ENCODE results near the gene SUPT3H.
"Not testable (repeated sequence)": the region's sequence is repeated elsewhere in the genome, so short reads cannot be mapped to it uniquely, and the experiment has no call there.

SUPT3H gene

DNA sequence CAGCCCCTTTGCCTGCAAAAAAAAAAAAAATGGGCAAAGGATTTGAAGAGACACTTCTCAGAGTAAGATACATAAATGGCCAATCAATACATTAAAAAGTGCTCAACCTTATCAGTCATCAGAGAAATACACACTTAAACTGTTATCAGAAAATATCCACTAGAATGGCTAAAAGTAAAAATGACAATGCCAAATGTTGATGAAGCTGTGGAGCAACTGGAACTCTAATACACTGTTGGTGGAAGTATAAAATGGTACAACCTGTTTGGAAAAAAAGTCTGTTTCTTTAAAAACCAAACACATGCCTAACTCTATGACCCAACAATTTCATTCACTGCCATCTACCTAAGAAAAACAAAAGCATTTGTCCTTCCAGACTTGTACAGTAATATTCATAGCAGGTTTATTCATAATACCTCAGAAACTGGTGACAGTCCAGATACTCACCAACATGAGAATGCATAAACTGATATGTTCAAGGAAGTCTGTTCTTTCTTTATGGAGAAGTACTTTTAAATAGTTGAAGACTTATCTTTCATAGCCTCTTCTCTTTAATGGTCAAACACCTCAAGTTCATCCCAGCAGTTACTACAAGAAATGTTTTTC, 428.0 kb downstream of the SUPT3H start:
- no peak for DNase-seq (ENCODE audit: low spot score)

DNA sequence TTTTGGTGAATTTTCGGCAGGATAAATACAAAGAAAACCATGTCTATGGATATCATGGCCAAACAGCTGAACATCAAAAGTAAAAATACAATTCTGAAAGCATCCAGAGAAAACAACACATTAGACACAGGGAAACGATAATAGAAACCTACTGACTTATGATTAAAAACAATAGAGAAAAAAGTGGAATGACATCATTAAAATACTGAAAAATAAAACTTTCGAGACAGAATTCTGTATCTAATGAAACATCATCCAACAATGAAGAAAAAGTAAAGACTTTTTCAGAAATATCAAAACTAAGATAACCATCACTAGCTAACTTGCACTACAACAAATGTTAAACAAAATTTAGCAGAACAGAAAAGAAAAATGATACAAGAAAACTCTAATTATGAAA, 434.2 kb downstream of the SUPT3H start:
- DNase-seq (ENCODE audit: low spot score) = no peak

DNA sequence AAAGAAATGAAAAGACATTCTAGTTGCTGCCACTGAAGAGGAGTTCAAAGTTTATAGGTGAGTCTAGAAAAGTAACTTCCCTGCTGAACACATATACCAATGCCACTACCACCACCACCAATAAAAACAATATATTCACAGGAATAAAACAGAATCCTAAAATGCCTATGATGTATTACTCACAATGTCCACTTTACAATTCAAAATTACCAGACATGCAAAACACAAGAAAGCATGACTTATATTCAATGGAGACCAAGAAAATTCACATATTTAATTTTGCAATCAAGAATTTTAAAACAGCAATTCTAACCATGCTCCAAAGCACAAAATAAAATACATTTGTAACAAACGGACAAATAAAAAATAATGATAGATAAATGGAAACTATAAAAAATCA, 434.9 kb downstream of the SUPT3H start:
- no peak for DNase-seq (ENCODE audit: low spot score)

DNA sequence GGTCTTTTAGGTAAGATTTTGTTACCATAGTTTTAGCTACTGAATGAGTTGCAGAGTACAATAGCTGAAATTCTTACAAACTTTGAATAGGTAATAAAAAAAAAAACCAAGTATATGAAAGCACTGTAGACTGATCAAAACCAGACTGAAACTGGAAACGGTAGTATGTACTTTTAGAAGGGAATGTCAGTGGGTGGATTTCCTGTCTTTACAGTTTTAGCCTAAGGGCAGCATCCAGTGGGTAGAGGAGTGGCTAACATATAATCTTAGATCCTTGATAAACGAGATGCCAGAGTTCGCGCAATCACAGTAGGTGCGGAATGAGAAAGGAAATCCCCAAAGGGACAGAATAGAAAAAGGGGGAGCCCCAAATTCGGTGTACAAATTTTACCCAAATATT, 435.5 kb downstream of the SUPT3H start:
- no peak for DNase-seq (ENCODE audit: low spot score)

DNA sequence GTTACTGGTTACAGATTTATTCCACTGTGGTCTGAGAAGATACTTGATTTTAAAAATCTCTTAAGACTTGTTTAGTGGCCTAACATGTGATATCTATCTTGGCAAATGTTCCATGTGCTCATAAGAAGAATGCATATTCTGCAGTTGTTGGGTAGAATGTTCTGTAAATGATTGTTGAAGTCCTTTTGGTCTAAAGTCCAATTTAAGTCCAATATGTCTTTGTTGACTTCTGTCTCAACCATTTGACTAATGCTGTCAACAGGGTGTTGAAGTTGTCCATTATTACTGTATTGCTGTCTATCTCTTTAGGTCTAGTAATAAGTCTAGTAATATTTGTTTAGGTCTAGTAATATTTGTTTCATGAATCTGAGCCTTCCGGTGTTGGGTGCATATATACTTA, 437.4 kb downstream of the SUPT3H start:
- DNase-seq (ENCODE audit: low spot score) = no peak

DNA sequence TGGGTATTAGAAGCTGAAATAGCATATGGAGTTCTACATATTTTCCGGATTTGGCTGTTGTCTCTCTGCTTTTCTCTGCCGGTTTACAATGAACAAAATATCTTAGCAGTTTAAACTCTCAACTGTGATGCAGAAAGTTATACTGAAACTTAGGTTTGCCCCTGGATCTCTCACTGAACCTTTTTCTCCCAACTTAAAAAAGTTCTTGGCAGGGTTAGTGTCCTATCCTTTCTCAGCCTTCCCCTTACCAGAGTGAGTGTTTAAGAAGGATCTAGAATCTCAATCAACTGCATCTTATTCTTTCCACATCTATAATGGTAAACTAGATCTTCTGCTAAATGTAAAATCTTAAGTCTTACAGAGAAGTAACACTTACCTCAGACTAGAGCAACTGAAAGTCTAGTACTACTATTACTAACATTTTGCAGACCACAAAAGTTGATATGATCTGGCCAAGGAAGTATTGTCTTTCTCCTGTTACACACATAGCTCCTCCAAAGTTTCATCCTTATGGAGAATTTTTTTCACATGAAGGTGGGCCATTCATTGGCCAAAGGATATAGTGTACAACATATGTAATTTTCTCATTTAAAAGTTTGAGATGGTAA, 441.9 kb downstream of the SUPT3H start:
- DNase-seq (ENCODE audit: low spot score) = no peak

DNA sequence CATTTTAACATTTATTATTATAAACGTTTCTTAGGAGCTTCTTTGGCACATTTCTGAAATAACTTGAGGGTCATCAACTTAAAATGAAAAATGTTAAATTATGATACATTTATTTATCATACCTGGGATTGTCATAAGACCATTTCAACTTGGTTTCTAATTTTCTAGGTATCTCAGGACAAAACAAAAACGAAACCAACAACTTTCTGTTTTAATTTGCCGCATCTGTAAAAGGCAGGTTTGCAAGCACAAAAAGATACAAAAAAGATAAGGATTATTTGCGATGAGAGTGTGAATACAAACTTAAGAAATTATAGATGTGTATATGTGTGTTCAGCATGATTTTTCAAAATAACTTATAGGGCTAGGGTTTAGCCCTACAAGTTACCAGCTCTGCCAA, 444.6 kb downstream of the SUPT3H start:
- no peak for DNase-seq (ENCODE audit: low spot score)

DNA sequence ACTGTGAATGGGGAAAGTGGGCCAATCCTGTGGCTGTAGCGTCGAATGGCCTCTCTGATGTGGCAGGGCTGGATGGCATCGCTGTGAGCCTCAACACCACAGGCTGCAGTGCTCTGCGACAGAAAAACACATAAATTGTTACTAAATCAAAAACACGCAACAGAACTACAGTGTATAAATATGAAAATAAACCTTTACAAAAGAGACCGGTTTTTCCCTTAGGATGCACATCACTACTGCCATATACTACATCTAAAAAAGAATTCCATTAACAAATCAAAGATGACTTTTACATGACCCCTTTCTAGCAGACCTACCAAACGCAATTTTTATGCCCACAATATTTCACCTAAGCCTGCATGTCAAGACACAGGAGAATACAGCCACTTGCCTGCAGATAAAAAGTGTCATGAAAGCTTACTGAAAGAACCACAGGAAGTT, 445.1 kb downstream of the SUPT3H start:
- no peak for DNase-seq (ENCODE audit: low spot score)

DNA sequence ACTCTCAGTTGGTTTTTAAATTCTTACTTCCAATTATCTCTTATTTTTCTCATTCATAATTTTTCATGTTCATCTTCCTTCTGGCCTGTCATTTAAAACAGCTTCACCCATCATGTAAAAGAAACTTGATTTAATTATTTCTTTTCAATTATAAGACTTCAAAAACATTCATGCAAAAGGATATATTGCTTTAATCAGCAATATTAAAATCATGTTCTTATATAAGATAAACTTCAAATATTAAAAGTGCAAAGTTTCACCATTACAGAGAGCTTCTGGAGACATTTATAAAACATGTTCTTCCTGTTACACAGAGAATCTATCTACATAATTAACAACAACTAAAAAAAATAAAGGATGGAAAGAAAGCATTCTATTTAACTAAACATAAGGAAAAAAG, 446.3 kb downstream of the SUPT3H start:
- no peak for DNase-seq (ENCODE audit: low spot score)

DNA sequence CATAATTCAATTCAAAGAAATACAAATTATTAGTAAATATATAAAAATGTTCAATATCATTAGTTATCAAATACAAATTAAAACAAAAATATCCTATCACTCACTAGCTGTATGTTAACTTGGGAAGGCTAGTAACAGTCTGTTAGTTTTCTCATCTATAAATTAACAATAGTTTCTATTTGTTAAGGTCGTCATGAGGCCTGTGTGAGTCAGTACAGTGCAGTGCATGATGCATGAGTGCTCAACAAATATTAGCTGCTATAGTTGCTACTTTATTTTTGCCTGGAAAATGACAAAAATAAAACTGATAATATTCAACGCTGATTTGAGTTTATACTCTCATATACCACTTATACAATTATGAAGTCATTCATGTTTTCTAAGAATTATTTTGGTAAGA, 451.2 kb downstream of the SUPT3H start:
- DNase-seq (ENCODE audit: low spot score) = no peak

DNA sequence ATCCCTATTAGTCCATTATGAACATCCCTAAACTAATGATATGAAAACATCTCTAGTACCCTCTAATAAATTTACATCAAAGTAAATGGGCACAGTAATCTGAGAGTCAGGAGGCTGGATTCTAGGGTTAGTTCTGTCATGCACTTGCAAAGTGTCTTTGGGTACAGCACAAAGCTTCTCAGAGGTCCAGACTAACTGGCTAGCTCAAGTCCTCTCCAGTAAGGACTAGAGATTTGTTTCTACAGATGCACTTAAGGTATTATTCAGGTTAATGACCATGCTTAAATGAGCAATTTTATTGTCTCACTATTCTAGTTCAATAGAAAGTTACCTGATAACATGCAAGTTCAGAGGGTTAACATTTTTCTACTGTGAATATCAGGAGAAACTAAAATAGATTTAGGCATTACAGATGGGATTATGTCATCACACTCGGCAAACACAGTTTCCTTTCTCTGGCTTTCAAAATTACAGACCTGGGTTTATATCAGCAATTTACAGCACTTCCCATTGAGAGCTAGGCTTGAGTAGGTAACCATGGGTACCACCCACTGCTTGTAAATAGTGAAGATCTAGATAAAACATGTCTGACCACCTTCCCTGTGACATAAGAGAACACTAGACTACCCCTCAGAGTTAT, 452.5 kb downstream of the SUPT3H start:
- DNase-seq (ENCODE audit: low spot score) = no peak

DNA sequence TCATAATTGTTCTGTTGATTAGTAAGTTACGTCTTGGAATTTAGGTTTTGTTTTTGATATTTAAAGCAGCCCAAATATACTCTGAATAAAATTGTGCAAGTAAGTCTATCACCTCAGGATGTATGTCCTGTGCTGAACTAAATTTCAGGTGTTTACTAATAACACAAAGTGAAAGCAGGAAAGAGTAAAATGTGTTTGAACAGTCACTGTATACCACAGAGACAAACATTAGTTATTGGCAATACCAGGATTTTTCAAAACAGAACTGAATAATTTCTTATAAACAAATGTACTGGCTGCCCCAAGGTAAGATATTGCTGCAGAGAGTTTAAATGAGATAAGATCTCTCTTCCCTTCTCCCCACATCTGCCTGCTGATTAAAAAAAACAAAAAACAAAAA, 454.3 kb downstream of the SUPT3H start:
- DNase-seq (ENCODE audit: low spot score) = no peak

DNA sequence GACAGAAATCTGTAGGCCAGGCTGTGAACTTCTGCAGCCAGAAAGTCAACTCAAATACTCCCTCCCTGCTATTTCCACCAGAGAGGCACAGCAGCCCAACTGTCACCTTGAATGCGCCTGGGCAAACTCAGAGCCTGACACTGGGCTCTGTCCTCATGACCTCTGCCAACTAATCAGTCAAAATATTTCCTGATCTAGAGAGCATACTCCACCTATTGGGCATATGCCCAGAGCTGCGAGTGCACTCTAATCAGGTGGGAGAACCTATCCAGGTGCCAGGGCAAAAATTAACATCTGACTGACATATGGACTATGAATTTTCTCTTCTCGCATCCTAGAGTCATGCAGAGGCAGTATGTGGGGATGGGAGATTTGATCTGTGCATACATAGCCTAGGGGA, 455.9 kb downstream of the SUPT3H start:
- no peak for DNase-seq (ENCODE audit: low spot score)

DNA sequence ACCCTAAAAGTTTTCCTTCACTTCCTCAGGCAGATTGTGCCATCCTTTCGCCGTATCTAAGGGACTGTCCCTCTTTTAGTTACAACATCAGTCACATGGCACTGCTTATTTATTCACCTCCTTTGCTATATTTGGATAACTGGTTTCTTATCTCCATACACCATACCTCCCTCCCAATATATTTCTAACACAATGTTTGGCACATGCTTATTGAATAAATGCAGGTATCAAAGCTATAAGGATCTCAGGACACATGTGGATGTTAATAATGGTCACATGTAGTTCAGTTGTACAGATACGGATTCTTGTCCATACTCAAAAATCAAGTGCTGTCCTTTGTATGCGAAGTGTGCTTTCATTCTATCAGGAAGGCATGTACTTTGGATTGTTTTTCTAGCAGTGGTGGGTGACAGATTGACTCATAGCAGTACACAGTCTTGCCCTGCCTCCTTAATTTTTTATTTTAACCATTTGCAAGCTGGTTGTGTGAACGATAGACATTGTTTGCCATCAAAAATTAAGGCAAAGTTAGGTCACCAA, 456.7 kb downstream of the SUPT3H start:
- DNase-seq (ENCODE audit: low spot score) = no peak

DNA sequence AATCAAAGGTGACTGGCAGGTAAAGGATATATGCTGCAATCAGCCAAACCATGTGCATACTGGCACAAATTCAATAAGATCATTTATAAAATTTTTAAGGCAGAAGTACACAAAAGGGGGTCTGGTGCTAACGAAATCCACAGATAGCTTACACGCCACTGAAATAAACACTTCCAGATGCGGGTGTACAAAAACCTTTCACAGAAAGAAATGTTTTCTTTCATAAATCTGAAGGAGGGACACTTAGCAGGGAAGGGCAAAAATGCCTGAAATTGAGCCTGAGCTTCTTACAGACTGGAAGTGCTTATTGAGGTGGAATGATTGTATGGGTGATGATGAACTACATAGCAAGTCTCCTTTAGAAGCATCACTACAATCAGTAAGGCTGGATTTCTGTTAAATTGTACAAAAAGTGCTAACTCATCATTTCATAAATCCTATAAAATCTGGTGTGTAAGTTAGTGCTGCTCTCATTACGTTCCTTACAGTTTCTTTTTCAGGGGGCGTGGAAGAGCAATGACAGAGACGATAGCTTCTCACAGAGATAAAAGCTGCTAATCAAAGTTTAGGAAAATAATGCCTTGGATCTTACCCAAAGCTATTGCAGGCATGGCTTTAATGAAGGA, 458.9 kb downstream of the SUPT3H start:
- no peak for DNase-seq (ENCODE audit: low spot score)

DNA sequence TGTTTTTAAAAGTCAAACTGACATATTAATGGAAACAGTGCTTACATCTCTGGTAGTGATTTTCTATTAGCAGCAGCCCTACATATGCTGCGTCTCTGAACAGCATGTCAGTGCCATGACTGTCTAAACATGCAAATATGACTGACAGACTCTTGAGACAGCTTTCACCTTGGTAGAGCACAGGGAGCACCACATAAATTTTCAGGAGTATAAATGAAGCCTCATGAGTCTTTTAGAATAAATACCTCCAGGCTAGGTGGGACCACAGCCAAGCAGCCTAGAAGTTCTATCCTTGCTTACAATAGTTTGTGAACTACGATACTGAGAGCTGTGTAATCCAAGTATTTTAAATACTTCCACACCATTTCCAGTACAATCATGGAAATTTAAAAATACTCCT, 460.3 kb downstream of the SUPT3H start:
- no peak for DNase-seq (ENCODE audit: low spot score)

DNA sequence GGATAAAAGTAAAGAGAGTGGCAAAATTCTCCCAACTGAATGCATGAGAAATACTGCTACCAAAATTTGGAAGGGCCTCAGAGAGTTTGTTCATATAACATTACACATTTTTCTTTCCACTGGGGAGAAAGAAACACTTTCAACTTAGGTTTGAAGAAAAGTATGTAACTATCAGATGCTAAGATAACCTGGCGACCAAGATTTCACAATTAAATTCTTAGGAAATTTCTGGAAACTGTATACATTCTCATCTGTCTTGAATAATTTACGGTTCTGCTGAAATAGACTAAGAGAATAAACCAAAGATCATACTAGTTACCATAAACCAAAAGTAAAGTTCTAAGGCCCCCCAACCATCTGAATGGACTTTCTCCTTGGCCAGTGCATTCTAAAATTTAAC, 462.6 kb downstream of the SUPT3H start:
- no peak for DNase-seq (ENCODE audit: low spot score)

DNA sequence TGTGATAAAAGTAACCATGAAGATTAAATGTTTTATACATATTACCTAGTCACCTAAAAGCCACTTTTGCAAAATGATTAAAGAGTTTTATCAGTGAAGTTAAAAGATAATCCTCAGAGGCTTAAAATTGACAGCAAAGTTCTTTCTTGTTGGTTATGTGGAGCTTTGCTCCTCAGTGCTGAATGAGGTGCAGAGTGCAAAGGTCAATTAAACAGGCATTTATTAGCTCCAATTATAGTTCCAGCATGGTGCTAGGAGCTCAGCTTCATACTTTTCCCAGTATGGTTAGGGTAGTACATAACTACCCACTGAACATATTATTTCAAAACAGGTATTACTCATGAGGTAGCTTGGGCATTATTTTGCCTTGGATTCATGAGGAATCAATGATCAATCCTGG, 463.6 kb downstream of the SUPT3H start:
- DNase-seq (ENCODE audit: low spot score) = no peak

DNA sequence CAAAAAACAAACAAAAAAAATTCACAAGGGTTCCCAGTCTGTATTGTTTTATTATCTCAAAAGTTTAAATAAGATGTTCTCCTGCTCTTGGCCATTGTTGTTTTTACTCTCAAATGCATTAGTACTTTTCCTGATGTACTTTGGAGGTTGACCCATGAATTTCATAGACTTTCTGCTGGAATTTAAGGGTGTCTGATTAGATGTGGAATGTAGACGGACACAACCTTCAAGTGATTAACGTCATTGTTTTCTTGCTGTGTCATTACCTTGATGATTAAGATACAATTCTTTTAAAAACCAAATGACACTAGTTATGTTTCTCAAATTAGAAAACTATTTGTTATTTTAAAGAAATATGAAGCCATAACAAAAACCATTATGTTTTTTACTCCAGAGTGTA, 471.0 kb downstream of the SUPT3H start:
- DNase-seq (ENCODE audit: low spot score) = no peak

DNA sequence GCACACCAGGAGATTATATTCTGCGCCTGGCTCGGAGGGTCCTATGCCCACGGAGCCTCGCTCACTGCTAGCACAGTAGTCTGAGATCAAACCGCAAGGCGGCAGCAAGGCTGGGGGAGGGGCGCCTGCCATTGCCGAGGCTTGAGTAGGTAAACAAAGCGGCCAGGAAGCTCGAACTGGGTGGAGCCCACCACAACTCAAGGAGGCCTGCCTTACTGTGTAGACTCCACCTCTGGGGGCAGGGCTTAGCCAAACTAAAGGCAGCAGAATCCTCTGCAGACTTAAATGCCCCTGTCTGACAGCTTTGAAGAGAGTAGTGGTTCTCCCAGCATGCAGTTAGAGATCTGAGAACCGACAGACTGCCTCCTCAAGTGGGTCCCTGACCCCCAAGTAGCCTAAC, 477.4 kb downstream of the SUPT3H start:
- not testable (repeated sequence) for DNase-seq (ENCODE audit: low spot score)

DNA sequence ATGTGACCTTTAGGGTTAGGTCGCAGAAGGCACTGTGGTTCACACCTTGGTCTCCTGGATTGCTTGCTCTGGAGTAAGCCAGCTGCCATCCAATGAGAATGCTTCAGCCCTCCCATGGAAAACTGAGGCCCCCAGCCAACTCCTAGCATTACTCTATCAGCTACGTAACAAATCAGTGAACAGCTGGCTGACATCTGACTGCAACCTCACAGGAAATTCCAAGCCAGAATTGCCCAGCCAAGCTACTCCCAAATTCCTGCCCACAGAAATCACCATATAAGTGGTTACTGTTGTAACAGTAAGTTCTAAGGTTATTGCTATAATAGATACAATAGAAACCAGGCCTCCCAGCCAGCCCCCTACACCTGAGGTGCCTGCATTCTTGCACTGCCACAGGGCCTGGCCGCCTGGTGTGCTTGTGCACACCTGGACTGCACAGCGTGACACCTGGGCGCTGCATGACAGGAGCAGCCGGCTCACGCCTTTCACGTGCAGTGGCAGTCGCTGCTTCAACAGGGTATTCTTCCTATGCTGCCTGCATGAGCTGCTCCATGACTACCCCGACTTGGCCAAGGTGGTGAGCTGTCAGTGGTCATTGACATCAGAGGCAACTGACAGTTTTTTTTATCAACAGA, 479.3 kb downstream of the SUPT3H start:
- no peak for DNase-seq (ENCODE audit: low spot score)

DNA sequence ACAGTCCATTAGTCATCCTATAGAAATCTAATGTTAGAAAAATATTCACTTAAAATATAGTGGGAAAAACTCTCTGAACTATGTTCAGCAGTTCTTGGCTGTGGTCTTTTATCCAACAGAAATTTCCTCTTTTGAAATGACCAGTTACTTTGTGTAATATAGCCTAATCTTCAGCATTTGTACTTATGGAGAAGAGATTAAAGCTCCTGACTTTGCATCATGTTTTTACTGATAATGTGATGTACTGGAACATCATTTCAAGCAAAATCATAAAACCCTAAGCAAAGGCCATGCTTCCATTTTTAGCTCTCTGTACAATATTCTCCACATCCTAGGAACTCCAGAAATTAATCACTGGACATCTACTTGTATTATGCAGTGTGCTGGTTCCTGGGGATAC, 480.4 kb downstream of the SUPT3H start:
- DNase-seq (ENCODE audit: low spot score) = no peak

DNA sequence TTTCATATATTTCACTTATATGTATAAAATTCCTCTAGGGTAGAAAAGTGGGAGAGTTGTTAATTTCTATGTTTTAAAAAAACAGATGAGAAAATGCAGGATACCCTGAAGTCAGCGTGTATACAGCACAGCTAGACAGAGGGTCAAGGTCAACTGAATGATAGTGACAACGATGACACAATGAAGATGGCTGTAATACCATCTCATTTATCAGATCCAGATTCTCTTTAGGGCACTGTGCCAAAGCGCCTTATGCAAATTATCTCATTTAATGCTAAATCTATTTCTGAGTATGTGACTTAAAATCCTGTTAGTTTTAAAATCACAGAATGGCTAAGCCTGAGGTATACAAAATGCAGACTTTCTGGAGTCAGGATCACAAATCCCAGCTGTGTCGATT, 481.0 kb downstream of the SUPT3H start:
- DNase-seq (ENCODE audit: low spot score) = no peak

Data from cerebellar cortex (tissue), 1 donor.